ENCODE data around the gene PSD4. TPM values are rescaled to one million over a fixed set of nuclear protein-coding genes. Genes with fewer than 3 reads are reported as not detected.

PSD4 gene
- total RNA-seq, 1 experiment from 2014 or later, result 0.60 TPM

GRCh38 chr2:113255140-113256070, 81.6 kb downstream of the PSD4 start:
- H3K27me3 ChIP-seq (replicated peaks; ENCODE audit: insufficient read depth, low read depth, low read length, poor library complexity), result no peaks in the 10 kb centered on the region
- H3K36me3 ChIP-seq (ENCODE audit: insufficient read depth, low read length, poor library complexity, severe bottlenecking), result peaks cover 12% of the 10 kb centered on the region
- H3K9me3 ChIP-seq (ENCODE audit: low read depth, low read length, poor library complexity, severe bottlenecking), result no peaks in the 10 kb centered on the region
- DNase-seq (ENCODE audit: low spot score), result no peak
- BruUV-seq (replicated peaks), result no TSS peak
- H3K4me3 ChIP-seq (ENCODE audit: low read depth, low read length, poor library complexity, severe bottlenecking), result no peak overlapping the region
- H3K27ac ChIP-seq (ENCODE audit: low read depth, low read length, poor library complexity, severe bottlenecking), result no peak overlapping the region
- intact Hi-C loops (cut with micrococcal nuclease; ENCODE audit: unreplicated experiment), result no loop called here
- H3K4me1 ChIP-seq (ENCODE audit: insufficient read depth, low read length, poor library complexity, severe bottlenecking), result no peaks in the 10 kb centered on the region
- POLR2A ChIA-PET (ENCODE audit: low non-redundant PET), result no interaction called here
- CTCF ChIA-PET, result no interaction called here
- TF ChIP-seq CTCF (conservative IDR thresholded peaks at IDR 0.05; ENCODE audit: low read depth, low read length) (no peak), EZH2 (IDR thresholded peaks at IDR 0.05; ENCODE audit: borderline replicate concordance, low read depth, low read length, poor library complexity, severe bottlenecking) (no peak)

GRCh38 chr2:113257516-113258264, 83.9 kb downstream of the PSD4 start:
- Histone ChIP-seq H3K4me1 (ENCODE audit: insufficient read depth, low read length, poor library complexity, severe bottlenecking) (no peaks in the 10 kb centered on the region), H3K36me3 (ENCODE audit: insufficient read depth, low read length, poor library complexity, severe bottlenecking) (peaks cover 12% of the 10 kb centered on the region), H3K9me3 (ENCODE audit: low read depth, low read length, poor library complexity, severe bottlenecking) (no peaks in the 10 kb centered on the region), H3K27ac (ENCODE audit: low read depth, low read length, poor library complexity, severe bottlenecking) (no peak overlapping the region), H3K27me3 (replicated peaks; ENCODE audit: insufficient read depth, low read depth, low read length, poor library complexity) (no peaks in the 10 kb centered on the region), H3K4me3 (ENCODE audit: low read depth, low read length, poor library complexity, severe bottlenecking) (no peak overlapping the region)
- CTCF ChIA-PET, result interaction anchor here (0.6 kb wide), 1 partner anchor 8 kb away, joined by 14 read pairs; no protein-coding TSS in a partner anchor
- intact Hi-C loops (cut with micrococcal nuclease; ENCODE audit: unreplicated experiment), result no loop called here
- POLR2A ChIA-PET (ENCODE audit: low non-redundant PET), result no interaction called here
- TF ChIP-seq EZH2 (IDR thresholded peaks at IDR 0.05; ENCODE audit: borderline replicate concordance, low read depth, low read length, poor library complexity, severe bottlenecking) (no peak), CTCF (conservative IDR thresholded peaks at IDR 0.05; ENCODE audit: low read depth, low read length) (no peak)
- no peak for DNase-seq (ENCODE audit: low spot score)
- no TSS peak for BruUV-seq (replicated peaks)

GRCh38 chr2:113258471-113259147, 84.8 kb downstream of the PSD4 start:
- H3K27me3 ChIP-seq (replicated peaks; ENCODE audit: insufficient read depth, low read depth, low read length, poor library complexity), result no peaks in the 10 kb centered on the region
- BruUV-seq (replicated peaks), result no TSS peak
- peaks cover 16% of the 10 kb centered on the region for H3K36me3 ChIP-seq (ENCODE audit: insufficient read depth, low read length, poor library complexity, severe bottlenecking)
- H3K4me3 ChIP-seq (ENCODE audit: low read depth, low read length, poor library complexity, severe bottlenecking), result no peak overlapping the region
- H3K27ac ChIP-seq (ENCODE audit: low read depth, low read length, poor library complexity, severe bottlenecking), result no peak overlapping the region
- POLR2A ChIA-PET (ENCODE audit: low non-redundant PET), result no interaction called here
- CTCF ChIA-PET, result no interaction called here
- TF ChIP-seq CTCF (conservative IDR thresholded peaks at IDR 0.05; ENCODE audit: low read depth, low read length), result no peak
- no peak for TF ChIP-seq EZH2 (IDR thresholded peaks at IDR 0.05; ENCODE audit: borderline replicate concordance, low read depth, low read length, poor library complexity, severe bottlenecking)
- no peaks in the 10 kb centered on the region for H3K4me1 ChIP-seq (ENCODE audit: insufficient read depth, low read length, poor library complexity, severe bottlenecking)
- intact Hi-C loops (cut with micrococcal nuclease; ENCODE audit: unreplicated experiment), result no loop called here
- no peak for DNase-seq (ENCODE audit: low spot score)
- H3K9me3 ChIP-seq (ENCODE audit: low read depth, low read length, poor library complexity, severe bottlenecking), result no peaks in the 10 kb centered on the region
